ENCODE measurements around the gene OR2V1. TPM values are rescaled to one million over a fixed set of nuclear protein-coding genes. Genes with fewer than 3 reads are reported as not detected.
A peak's percentile ranks its signal among the peaks of the same experiment; 100 is the strongest.

OR2V1 gene
- total and polyA plus RNA-seq, 2 of the 4 experiments (the other 2 are of a cell fraction) = not detected

GRCh38 chr5:181108578-181109165 lies 22.3 kb downstream of the OR2V1 start:
- no peak overlapping the region for H2AK5ac ChIP-seq (ENCODE audit: low read depth, low read length)
- no peak overlapping the region for H3K4me2 ChIP-seq (ENCODE audit: low read depth, low read length)
- no TSS peak for BruUV-seq (replicated peaks)
- H2AFZ ChIP-seq (replicated peaks; ENCODE audit: low read length, poor library complexity) = no peak overlapping the region
- H3K9me1 ChIP-seq (ENCODE audit: insufficient read depth, low read length) = no peaks in the 10 kb centered on the region; the same call in 1 of the 2 replicates
- dilution Hi-C loops (cut with HindIII; ENCODE audit: low sequenced_read_pairs, unreplicated experiment) = no loop called here
- WGBS, 2 experiments (ENCODE audit: extremely low coverage in 2 of 2, insufficient read length in 1 of 2) = 55% methylated on average over 7 of the region's 14 CpGs; no CpG with 5 or more reads in 1 of the 2 experiments
- no peak overlapping the region for H3K56ac ChIP-seq (ENCODE audit: extremely low read depth, insufficient read depth, low read length)
- peak overlapping the region; percentile 42 for H2AK9ac ChIP-seq (replicated peaks; ENCODE audit: low read depth, low read length, poor library complexity)
- no peak for ATAC-seq (ENCODE audit: low read depth)
- TF ChIP-seq, protein P1, sequence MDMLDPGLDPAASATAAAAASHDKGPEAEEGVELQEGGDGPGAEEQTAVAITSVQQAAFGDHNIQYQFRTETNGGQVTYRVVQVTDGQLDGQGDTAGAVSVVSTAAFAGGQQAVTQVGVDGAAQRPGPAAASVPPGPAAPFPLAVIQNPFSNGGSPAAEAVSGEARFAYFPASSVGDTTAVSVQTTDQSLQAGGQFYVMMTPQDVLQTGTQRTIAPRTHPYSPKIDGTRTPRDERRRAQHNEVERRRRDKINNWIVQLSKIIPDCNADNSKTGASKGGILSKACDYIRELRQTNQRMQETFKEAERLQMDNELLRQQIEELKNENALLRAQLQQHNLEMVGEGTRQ (IDR thresholded peaks at IDR 0.05; ENCODE audit: low read depth, low read length) = no peak
- TF ChIP-seq MAZ (IDR thresholded peaks at IDR 0.05; ENCODE audit: borderline replicate concordance, low read depth, low read length) = no peak
- TF ChIP-seq SMC3 (IDR thresholded peaks at IDR 0.05; ENCODE audit: low read depth, low read length) = no peak
- TF ChIP-seq MXI1 (IDR thresholded peaks at IDR 0.05; ENCODE audit: borderline replicate concordance, low read depth, low read length) = no peak
- TF ChIP-seq POLR2A (IDR thresholded peaks at IDR 0.05; ENCODE audit: low read depth, low read length) = no peak
- no peak for TF ChIP-seq FOS (IDR thresholded peaks at IDR 0.05; ENCODE audit: low read depth, low read length)
- no peak for TF ChIP-seq CEBPB (IDR thresholded peaks at IDR 0.05; ENCODE audit: low read depth, low read length)
- intact Hi-C loops (cut with micrococcal nuclease) = no loop called here
- no peak overlapping the region for H3K14ac ChIP-seq (replicated peaks; ENCODE audit: low read depth, low read length)
- no peak overlapping the region for H3K18ac ChIP-seq (ENCODE audit: low read depth, low read length)
- H2BK20ac ChIP-seq (ENCODE audit: low read depth, low read length) = no peak overlapping the region
- no peak overlapping the region for H3K4ac ChIP-seq (ENCODE audit: low read depth, low read length)
- no peak overlapping the region for H3K27ac ChIP-seq (ENCODE audit: insufficient read depth, low read length)
- H2BK15ac ChIP-seq (ENCODE audit: low read depth, low read length) = no peak overlapping the region
- no peak overlapping the region for H3K4me3 ChIP-seq (ENCODE audit: insufficient read depth, low read depth, low read length)
- H4K8ac ChIP-seq (ENCODE audit: low read depth in 2 of 2, low read length in 2 of 2) = no peak overlapping the region
- ChIA-PET CTCF (interaction anchor here (0.6 kb wide), 1 partner anchor 270 kb away, joined by 4 read pairs; no protein-coding TSS in a partner anchor), POLR2A (ENCODE audit: unreplicated experiment) (no interaction called here)
- no peak overlapping the region for H2BK5ac ChIP-seq (ENCODE audit: low read depth, low read length, poor library complexity, severe bottlenecking)
- no peak overlapping the region for H3K9ac ChIP-seq (ENCODE audit: low read depth, low read length)
- DNase-seq = no peak
- no peak overlapping the region for H4K91ac ChIP-seq (ENCODE audit: insufficient read depth, low read depth, low read length)
- H4K5ac ChIP-seq (ENCODE audit: low read depth, low read length) = no peak overlapping the region
- H3K27me3 ChIP-seq (ENCODE audit: control insufficient read depth, insufficient read depth, low read length) = peaks cover 14% of the 10 kb centered on the region
- H4K20me1 ChIP-seq (ENCODE audit: insufficient read depth, low read length) = no peaks in the 10 kb centered on the region
- H3K4me1 ChIP-seq (ENCODE audit: control insufficient read depth, insufficient read depth, low read length) = no peaks in the 10 kb centered on the region
- no peaks in the 10 kb centered on the region for H3K79me1 ChIP-seq (ENCODE audit: low read depth in 1 of 2, low read length in 2 of 2)
- H2BK120ac ChIP-seq (ENCODE audit: low read depth, low read length) = no peak overlapping the region
- in situ Hi-C loops (cut with MboI; ENCODE audit: low sequenced_read_pairs) = no loop called here
- H3K9me3 ChIP-seq (ENCODE audit: control insufficient read depth, insufficient read depth, low read length) = no peaks in the 10 kb centered on the region
- H3K23ac ChIP-seq (ENCODE audit: low read depth, low read length) = no peak overlapping the region
- no peaks in the 10 kb centered on the region for H3K36me3 ChIP-seq (ENCODE audit: control insufficient read depth, insufficient read depth, low read length)
